SK-MEL-5 (cell line): ENCODE data around the gene ZNF322. TPM values are rescaled to one million over a fixed set of nuclear protein-coding genes. Genes with fewer than 3 reads are reported as not detected.
"Not testable (repeated sequence)": the region's sequence is repeated elsewhere in the genome, so short reads cannot be mapped to it uniquely, and the experiment has no call there.

ENCODE experiments used
- DNase-seq: peaks from one replicate; pipeline ENCODE4 v3.0.0-alpha.2; 2016; ENCODE audit warnings: low read depth, low spot score
- in situ Hi-C: cut with HindIII; loops from 2 replicates; pipeline ENCODE4 v1.10.0; 2016; ENCODE audit warnings: low sequenced_read_pairs, high pct_unique_total_duplicates, low pct_unique_long_range_greater_than_20kb
- polyA plus RNA-seq, 2 experiments: library from polyadenylated mRNA; depleted of rRNA; stranded (reverse); fragments of >200 nt; gene quantifications; 2 replicates each; pipeline ENCODE4 v1.2.3, GENCODE V29; 2015
- total RNA-seq: library from RNA; depleted of rRNA; stranded (reverse); fragments of >200 nt; shearing (Covaris generic); gene quantifications from 2 replicates; pipeline ENCODE4 v1.2.3, GENCODE V29; 2014; rRNA removed

ZNF322 gene, protein sequence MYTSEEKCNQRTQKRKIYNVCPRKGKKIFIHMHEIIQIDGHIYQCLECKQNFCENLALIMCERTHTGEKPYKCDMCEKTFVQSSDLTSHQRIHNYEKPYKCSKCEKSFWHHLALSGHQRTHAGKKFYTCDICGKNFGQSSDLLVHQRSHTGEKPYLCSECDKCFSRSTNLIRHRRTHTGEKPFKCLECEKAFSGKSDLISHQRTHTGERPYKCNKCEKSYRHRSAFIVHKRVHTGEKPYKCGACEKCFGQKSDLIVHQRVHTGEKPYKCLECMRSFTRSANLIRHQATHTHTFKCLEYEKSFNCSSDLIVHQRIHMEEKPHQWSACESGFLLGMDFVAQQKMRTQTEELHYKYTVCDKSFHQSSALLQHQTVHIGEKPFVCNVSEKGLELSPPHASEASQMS
- total RNA-seq, result 47.5 and 54.1 TPM in 2 replicates
- 16.9 and 22.3 TPM in 2 replicates for polyA plus RNA-seq (2015; cell fraction: cytosol; rRNA removed)
- 43.8 and 48.1 TPM in 2 replicates for polyA plus RNA-seq (2015; cell fraction: nucleus; rRNA removed)

DNA sequence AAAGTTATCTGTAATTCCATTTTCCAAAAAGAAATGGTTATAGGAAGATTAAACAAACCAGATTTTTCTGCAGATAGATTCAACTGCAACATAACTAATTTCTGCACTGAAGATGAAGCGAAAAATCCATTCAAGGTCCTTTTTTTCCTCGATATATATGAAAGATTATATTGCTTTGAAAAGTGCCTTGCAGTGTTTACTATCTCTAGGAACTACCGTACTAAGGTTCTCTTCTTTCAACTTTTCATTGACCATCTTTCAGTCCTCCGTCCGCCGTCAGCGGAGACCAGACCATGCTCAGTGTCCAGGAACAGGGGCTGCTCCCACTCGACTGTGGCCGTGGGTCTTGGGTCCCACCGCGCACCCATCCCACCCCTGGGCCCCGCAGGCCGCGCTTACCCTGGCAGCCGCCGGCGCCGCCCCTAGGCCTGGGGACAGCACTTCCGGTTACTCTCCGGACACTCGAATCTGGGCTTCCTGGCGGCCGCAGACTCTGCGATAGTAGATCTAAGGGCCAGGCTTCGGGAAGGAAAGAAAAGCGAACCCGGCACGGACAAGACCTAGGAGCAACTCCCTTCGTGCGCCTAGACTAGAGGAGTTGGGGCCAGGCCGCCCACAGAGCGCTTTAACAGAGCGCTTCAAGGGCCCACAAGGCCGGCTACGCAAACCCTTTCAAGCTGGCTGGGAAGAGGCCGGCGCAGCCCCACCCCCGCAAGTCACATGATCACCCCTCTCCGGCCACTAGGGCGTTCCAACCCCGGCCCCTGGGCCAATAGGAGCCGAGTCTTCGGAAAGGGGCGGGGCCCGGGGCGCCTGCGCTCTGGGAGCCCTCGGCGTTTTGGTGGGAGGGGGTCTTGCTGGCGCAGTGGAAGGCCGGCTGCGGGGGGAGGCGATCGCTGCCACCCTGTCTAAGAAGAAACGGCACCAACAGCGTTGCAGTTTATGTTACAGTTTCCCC, at the start of gene ZNF322:
Gene ZNF322 (minus strand): TSS at position 705 of the 958 bp plus-strand sequence. CDS start 21,193 bp downstream, outside the sequence.
- peak; percentile 97 for DNase-seq
- in situ Hi-C loops, result no loop called here

- in situ Hi-C loops, DNase-seq: not testable (repeated sequence)
These were observed 46.2 kb upstream of the ZNF322 start for GRCh38 chr6:26705780-26706179.

DNA sequence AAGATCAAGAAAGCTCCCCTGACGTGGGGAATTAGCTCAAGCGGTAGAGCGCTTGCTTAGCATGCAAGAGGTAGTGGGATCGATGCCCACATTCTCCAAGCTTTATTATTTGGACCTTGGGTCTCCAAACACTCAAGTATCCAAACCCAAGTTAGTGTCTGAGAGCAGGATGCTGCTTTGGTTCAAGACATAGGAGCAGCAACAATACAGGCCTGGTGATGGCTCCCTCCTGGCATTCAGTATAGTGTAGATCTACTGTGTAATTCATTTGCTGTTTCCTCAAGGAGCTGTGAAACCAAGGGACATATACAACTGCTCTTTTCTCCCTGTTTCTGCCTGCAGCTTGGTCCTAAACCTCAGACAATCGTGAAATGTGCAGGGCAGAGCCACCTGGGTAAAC, 45.8 kb upstream of the ZNF322 start:
- DNase-seq, in situ Hi-C loops: not testable (repeated sequence)

DNA sequence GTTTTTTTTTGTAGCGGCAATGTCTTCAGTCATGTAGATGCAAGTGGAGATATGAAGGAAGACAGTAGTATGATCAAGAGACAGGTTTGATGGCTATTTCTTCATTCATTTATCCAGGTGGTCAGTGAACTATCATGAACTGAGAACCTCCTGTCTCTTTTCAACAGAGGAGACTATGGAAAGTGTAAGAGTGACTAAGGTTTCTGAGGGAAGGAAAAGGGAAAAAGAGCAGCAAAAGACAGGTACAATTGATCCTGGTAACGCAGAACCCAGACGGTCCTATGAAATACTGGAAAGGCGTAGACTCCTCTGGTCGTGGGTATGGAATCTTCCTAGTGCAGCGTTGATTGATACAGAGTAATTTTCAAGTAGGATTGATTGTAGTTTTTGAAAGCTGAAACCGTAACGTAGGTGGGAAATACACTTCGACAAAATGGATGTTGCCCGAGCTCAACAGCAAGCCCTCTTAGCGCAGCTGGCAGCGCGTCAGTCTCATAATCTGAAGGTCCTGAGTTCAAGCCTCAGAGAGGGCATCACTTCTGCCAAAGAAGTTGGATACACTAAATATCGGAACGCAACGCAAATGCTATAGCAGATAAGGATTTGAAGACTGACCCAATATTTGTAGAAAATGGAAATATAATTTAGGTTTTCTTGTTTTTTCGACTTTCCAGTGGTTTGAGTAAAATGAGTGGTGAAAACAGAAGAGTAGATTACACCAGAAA, 41.6 kb upstream of the ZNF322 start:
- DNase-seq, in situ Hi-C loops: not testable (repeated sequence)

- DNase-seq, in situ Hi-C loops: not testable (repeated sequence)
These were observed 38.0 kb upstream of the ZNF322 start for GRCh38 chr6:26697496-26697895.

DNA sequence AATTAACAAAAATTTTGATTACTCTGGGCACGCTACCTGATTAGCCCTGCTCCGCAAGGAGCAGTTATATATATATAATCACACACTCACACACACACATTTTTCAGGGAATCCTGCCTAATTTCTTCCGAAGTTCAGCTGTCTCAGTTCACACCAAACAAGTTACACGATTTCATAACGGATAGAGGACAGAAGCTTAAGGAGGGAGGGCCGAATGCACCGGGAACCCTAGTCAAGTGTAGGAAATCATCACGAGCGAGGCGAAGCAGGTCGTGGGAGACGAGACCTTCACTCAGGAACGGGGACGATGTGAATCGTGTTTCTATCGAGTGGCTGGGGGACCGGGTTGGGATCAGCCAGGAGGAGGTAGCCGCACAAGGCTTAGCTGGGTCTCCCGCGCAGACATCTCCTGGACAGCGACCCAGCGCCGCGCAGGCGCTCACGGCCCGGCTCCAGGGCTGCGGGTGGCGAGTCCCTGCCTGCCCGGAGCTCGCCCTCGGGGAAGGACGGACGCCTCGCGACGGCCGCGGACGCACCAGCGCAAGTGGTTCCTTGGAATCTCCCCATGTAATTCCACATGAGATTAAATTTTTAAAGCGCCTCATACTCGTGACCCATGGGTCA, 29.9 kb upstream of the ZNF322 start:
- in situ Hi-C loops, DNase-seq: not testable (repeated sequence)

- DNase-seq, in situ Hi-C loops: not testable (repeated sequence)
These were observed 23.0 kb upstream of the ZNF322 start for GRCh38 chr6:26682435-26683042.

DNA sequence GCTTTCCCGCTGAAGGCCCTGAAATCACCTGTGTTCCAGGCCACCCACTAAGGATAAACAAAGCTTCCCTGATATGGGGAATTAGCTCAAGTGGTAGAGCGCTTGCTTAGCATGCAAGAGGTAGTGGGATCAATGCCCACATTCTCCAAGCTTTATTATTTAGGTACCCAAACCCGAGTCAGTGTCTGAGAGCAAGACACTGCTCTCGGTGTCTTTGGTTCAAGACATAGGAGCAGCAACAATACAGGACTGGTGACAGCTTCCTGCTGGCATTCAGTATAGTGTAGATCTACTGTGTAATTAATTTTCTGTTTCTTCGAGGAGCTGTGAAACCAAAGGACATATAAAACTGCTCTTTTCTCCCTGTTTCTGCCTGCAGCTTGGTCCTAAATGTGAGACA, 13.7 kb upstream of the ZNF322 start:
- in situ Hi-C loops, DNase-seq: not testable (repeated sequence)

- DNase-seq, in situ Hi-C loops: not testable (repeated sequence)
These were observed 11.0 kb upstream of the ZNF322 start for GRCh38 chr6:26670558-26670957.

- in situ Hi-C loops, DNase-seq: not testable (repeated sequence)
These were observed 10.5 kb upstream of the ZNF322 start for GRCh38 chr6:26670003-26670402.

- DNase-seq, result no peak
- in situ Hi-C loops, result no loop called here
These were observed 435 bp upstream of the ZNF322 start for GRCh38 chr6:26660000-26660361.

DNA sequence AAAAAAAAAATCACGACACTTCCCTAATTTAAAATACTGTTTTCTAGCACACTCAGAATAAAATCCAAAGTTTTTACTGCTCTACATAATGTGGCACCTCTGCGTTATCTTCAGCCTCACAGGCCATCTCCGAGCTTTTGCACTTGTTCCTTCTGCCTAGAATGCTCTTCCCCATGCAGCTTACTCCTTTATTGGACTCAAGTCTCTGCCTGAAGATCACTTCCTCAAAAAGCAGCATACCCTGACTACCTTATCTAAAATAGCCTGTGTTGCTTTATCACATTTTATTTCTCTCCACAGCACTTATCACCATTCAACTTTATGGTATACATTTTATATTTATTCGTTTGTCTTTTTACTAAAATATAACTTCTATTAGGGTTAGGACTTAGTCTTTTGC, 2.3 kb downstream of the ZNF322 start:
- no peak for DNase-seq
- in situ Hi-C loops, result no loop called here

DNA sequence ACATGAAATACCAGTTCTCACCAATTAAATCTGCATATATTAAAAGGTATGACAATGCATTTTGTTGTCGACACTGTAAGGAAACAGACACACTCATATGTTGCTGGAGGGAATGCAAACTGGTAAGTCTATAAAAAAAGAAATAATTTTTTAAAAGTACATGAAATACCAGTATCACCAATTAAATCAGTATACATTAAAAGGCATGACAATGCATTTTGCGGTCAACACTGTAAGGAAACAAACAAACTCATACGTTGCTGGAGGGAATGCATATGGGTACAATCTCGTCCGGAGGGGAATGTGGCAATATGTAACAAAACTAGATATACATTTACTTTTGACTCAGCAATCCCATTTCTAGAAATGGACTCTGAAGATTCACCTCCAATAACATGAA, 6.5 kb downstream of the ZNF322 start:
- DNase-seq, result no peak
- in situ Hi-C loops, result no loop called here

DNA sequence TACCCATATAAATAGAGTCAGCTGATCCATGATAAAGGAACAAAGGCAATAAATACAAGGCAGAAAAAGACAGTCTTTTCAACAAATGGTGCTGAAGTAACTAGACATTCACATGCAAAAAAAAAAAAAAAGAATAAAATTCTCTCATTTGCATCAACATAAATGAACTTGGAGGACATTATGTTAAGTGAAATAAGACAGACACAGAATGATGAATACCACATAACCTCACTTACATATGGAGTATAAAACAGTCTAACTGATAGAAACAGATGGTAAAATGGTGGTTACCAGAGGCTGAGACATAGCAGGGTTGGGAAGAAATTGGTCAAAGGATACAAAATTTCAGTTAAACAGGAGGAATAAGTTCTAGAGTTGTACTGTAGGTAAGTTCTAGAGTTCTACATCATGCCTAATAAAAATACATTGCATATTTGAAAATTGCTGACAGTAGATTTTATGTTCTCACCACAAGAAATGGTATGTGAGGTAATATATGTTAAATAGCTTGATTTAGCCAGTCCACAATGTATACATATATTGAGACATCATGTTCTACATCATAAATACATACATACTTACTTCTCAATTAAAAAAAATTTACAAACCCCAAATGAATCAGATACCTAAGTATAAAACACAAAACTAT, 8.3 kb downstream of the ZNF322 start:
- in situ Hi-C loops, result no loop called here
- no peak for DNase-seq

GRCh38 chr6:26646074-26646473, 13.5 kb downstream of the ZNF322 start:
- in situ Hi-C loops, result no loop called here
- DNase-seq, result no peak

GRCh38 chr6:26640806-26641205, 18.7 kb downstream of the ZNF322 start:
- DNase-seq, result no peak
- in situ Hi-C loops, result no loop called here
